CD4-positive, alpha-beta memory T cell (primary cell): Measurements from ENCODE around the gene NR1H2. TPM values are rescaled to one million over a fixed set of nuclear protein-coding genes. Genes with fewer than 3 reads are reported as not detected.
A peak's percentile ranks its signal among the peaks of the same experiment; 100 is the strongest.
"Not testable (repeated sequence)": the region's sequence is repeated elsewhere in the genome, so short reads cannot be mapped to it uniquely, and the experiment has no call there.

ENCODE experiments used
- CTCF ChIA-PET: fragments of 350-600 bp; sonication (Branson Sonifier 250); formaldehyde crosslinking; loops from one replicate; lab custom pipeline; 2021; ENCODE audit warnings: inconsistent platforms; ENCODE audit not compliant: partially characterized antibody; lab: Charles Lee
- POLR2A ChIA-PET: fragments of 350-600 bp; sonication (Branson Sonifier 250); formaldehyde crosslinking; loops from one replicate; lab custom pipeline; 2021; ENCODE audit not compliant: partially characterized antibody; lab: Charles Lee
- DNase-seq, 5 donors: peaks; one replicate each; pipeline versions ENCODE4 v3.0.0 to v3.0.0-alpha.2; 2020 to 2022; ENCODE audit warnings: mixed read lengths in 1 of 5
- H3K27ac ChIP-seq: one replicate; pipeline ENCODE4 v1.7.0; 2013; ENCODE audit warnings: low read depth, low read length
- H3K27me3 ChIP-seq: 2 replicates; pipeline ENCODE4 v1.7.0; 2013; ENCODE audit warnings: mild to moderate bottlenecking, low read length, moderate library complexity; ENCODE audit not compliant: insufficient read depth
- H3K36me3 ChIP-seq: 2 replicates; pipeline ENCODE4 v1.7.0; 2013; ENCODE audit warnings: mild to moderate bottlenecking, low read length, moderate library complexity; ENCODE audit not compliant: insufficient read depth
- H3K4me1 ChIP-seq: 2 replicates; pipeline ENCODE4 v1.7.0; 2013; ENCODE audit warnings: mild to moderate bottlenecking, low read length, moderate library complexity; ENCODE audit not compliant: insufficient read depth
- H3K4me3 ChIP-seq, 2 donors: one replicate each; pipeline ENCODE4 v1.7.0; 2013; ENCODE audit warnings: low read length in 2 of 2, mild to moderate bottlenecking in 1 of 2
- H3K9me3 ChIP-seq, 2 donors: one replicate each; pipeline ENCODE4 v1.7.0; 2013; ENCODE audit warnings: low read length in 2 of 2, control low read depth in 1 of 2; ENCODE audit not compliant: control insufficient read depth in 1 of 2
- H3K27ac Mint-ChIP-seq, 7 donors: one replicate each; pipeline ENCODE4 v1.8.0; 2020 to 2021; ENCODE audit warnings: mixed read lengths in 7 of 7, mild to moderate bottlenecking in 6 of 7, inconsistent platforms in 3 of 7, moderate library complexity in 3 of 7
- H3K27me3 Mint-ChIP-seq, 2 donors: one replicate each; pipeline ENCODE4 v1.8.0; 2020 to 2021; ENCODE audit warnings: mixed read lengths in 2 of 2
- H3K36me3 Mint-ChIP-seq, 2 donors: one replicate each; pipeline ENCODE4 v1.8.0; 2020 to 2021; ENCODE audit warnings: mixed read lengths in 2 of 2, inconsistent platforms in 1 of 2, mild to moderate bottlenecking in 1 of 2
- H3K4me1 Mint-ChIP-seq, 4 donors: one replicate each; pipeline ENCODE4 v1.8.0; 2020 to 2021; ENCODE audit warnings: mixed read lengths in 4 of 4, mild to moderate bottlenecking in 1 of 4
- H3K4me3 Mint-ChIP-seq, 8 donors: one replicate each; pipeline ENCODE4 v1.8.0; 2020 to 2021; ENCODE audit warnings: mixed read lengths in 8 of 8, mild to moderate bottlenecking in 7 of 8, moderate library complexity in 6 of 8, inconsistent platforms in 3 of 8
- H3K9me3 Mint-ChIP-seq, 8 donors: one replicate each; pipeline ENCODE4 v1.8.0; 2020 to 2021; ENCODE audit warnings: mixed read lengths in 8 of 8, mild to moderate bottlenecking in 5 of 8, inconsistent platforms in 3 of 8, moderate library complexity in 1 of 8
- intact Hi-C: fragments of 100-400 bp; cut with micrococcal nuclease; formaldehyde crosslinking; loops from one replicate; pipeline ENCODE4 v1.15.1; 2023
- polyA plus RNA-seq, 2 donors: library from polyadenylated mRNA; unstranded; fragments of 300-500 nt; fragmentation: Illumina TruSeq; gene quantifications; one replicate each; pipeline ENCODE4 v1.2.3, GENCODE V29; 2021
- total RNA-seq, 2 experiments: library from RNA; stranded (reverse); gene quantifications; one replicate each; pipeline ENCODE4 v1.2.3, GENCODE V29; 2021

The NR1H2 gene
- total and polyA plus RNA-seq, 4 experiments from 2014 or later = 86.9 to 109 (median 95.6) TPM

DNA sequence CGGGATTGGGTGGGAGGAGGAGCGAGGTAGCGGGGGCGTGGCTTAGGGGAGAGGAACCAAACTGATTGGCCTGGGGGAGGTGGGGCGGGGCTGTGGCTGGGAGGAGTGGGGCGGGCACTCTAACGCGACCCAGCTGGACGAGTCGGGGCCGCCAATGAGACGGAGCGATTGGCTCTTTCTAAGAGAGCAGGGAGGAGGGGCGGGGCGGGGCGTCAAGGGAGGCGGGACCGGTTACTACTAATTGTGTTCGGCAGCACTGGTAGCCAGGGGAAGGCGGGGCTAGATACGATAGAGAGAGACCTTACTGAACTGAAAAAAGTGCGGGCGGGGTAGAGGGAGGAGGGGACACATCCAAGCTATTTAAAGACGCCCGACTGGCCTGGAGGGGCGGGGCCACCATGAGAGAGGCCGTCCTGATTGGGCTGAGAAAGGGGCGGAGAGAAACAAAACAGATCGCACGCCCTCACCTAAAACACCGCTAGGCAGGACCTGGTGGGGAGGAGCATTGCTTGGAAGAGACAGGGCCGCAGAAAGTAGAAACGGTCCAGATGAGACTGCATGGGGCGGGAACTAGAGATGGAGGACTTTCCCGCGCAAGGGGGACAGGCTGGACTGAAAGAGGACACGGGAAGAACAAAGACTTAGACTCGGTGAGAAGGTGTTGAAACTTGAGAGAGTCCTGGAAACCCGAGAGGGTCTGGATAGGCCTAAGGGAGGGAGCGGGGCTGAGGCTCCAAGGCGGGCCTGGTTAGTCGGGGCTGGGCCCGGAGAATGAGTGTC is 46.9 kb upstream of the NR1H2 start, which contains the start of gene KCNC3:
KCNC3 (minus strand) TSS at position 232 of the 780 bp plus-strand sequence. CDS start 295 bp downstream, outside the sequence.
- Mint-ChIP-seq H3K9me3 (peaks cover 0 to 29% (median 14%) of the 10 kb centered on the region in 8 donors), H3K27me3 (peaks cover 23 to 50% of the 10 kb centered on the region in 2 donors), H3K4me1 (peaks cover 37 to 79% (median 60%) of the 10 kb centered on the region in 4 donors), H3K27ac (peak within 1 kb of the TSS; percentile 83 to 97 (median 93)), H3K36me3 (peaks cover 5 to 6% of the 10 kb centered on the region in 2 donors), H3K4me3 (peak within 1 kb of the TSS; percentile 80 to 89 (median 84))
- Histone ChIP-seq H3K27me3 (peaks cover 37% of the 10 kb centered on the region), H3K27ac (no peak within 1 kb of the TSS), H3K4me1 (peaks cover 71% of the 10 kb centered on the region), H3K36me3 (no peaks in the 10 kb centered on the region), H3K9me3 (no peaks in the 10 kb centered on the region), H3K4me3 (peak within 1 kb of the TSS; percentile 36 to 43)
- CTCF ChIA-PET = interaction anchor here (0.6 kb wide), 1 partner anchor 28 kb away, joined by 4 read pairs; no protein-coding TSS in a partner anchor
- intact Hi-C loops = no loop called here
- peak; percentile 77 to 98 (median 90) for DNase-seq
- POLR2A ChIA-PET = interaction anchor here (0.6 to 1.5 kb wide), 3 partner anchors 18 to 182 kb away, joined by 3 to 4 read pairs (median 3); partner anchors contain the start of gene JOSD2

DNA sequence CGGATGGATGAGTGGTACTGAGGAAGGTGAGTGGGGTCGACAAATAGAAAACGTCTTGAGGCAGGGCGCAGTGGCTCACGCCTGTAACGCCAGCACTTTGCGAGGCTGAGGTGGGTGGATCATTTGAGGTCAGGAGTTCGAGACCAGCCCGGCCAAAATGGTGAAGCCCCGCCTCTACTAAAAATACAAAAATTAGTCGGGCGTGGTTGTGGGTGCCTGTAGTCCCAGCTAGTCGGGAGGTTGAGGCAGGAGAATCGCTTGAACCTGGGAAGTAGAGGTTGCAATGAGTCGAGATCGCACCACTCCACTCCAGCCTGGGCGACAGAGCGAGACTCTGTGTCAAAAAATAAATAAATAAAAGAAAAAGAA is 46.3 kb upstream of the NR1H2 start:
- H3K36me3 ChIP-seq, H3K9me3 ChIP-seq, H3K36me3 Mint-ChIP-seq, CTCF ChIA-PET, H3K27ac ChIP-seq: not testable (repeated sequence)
- intact Hi-C loops = loop anchor here (5.0 kb wide), 1 partner anchor 52 kb away; the partner anchor contains the start of gene POLD1
- peak in 1 of 5 donors; percentile 11 for DNase-seq
- peak overlapping the region; percentile 80 to 89 (median 84) for H3K4me3 Mint-ChIP-seq
- peaks cover 0 to 29% (median 12%) of the 10 kb centered on the region in 8 donors for H3K9me3 Mint-ChIP-seq
- H3K27ac Mint-ChIP-seq = peak overlapping the region; percentile 83 to 97 (median 93)
- H3K27me3 ChIP-seq = peaks cover 37% of the 10 kb centered on the region
- peak overlapping the region; percentile 36 to 43 for H3K4me3 ChIP-seq
- H3K4me1 Mint-ChIP-seq = peaks cover 37 to 75% (median 57%) of the 10 kb centered on the region in 4 donors
- peaks cover 71% of the 10 kb centered on the region for H3K4me1 ChIP-seq
- peaks cover 23 to 48% of the 10 kb centered on the region in 2 donors for H3K27me3 Mint-ChIP-seq
- POLR2A ChIA-PET = interaction anchor here (1.1 to 1.5 kb wide), 2 partner anchors 17 to 181 kb away, joined by 3 to 4 read pairs; partner anchors contain the start of gene JOSD2

DNA sequence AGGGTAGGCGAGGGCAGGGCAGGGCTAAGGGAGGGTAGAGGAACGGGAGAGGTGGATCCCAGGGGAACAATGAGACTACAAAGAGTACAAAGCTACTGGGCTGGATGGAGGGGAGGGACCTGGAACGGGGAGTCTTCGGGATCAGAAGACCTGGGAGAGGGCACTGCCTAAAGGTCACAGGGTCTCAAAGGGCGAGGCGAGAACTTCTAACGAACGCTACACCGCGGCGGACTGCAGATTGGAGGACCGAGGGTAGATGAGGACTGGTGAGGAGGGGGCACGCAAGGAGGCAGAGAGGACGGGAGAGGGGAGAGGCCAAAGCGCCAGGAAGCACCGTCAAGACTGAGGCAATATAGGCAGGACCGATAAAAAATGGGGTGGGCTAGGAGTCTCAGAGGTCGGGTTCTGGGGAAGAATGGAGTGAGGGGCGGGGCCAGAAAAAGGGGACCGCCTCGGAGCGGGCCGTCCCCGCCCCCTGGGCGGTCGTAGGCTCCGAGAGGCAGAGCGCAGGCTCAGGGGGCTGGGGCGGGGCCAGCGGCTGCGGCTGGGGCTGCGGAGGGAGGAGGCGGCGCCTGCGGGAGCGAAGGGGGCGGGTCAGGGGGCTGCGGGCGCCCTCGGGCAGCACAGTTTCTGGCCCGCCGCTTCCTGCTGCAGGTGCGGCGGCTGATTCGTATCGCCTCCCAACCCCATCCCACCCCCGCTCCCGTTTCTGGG is 45.7 kb upstream of the NR1H2 start:
- peaks cover 5 to 6% of the 10 kb centered on the region in 2 donors for H3K36me3 Mint-ChIP-seq
- ChIA-PET CTCF (no interaction called here), POLR2A (no interaction called here)
- Histone ChIP-seq H3K36me3 (no peaks in the 10 kb centered on the region), H3K27ac (no peak overlapping the region), H3K27me3 (peaks cover 37% of the 10 kb centered on the region), H3K4me1 (peaks cover 71% of the 10 kb centered on the region), H3K4me3 (peak overlapping the region in 1 of 2 donors; percentile 37), H3K9me3 (no peaks in the 10 kb centered on the region)
- H3K27me3 Mint-ChIP-seq = peaks cover 23 to 51% of the 10 kb centered on the region in 2 donors
- H3K4me1 Mint-ChIP-seq = peaks cover 40 to 77% (median 58%) of the 10 kb centered on the region in 4 donors
- peak overlapping the region in 5 of 7 donors; percentile 65 to 97 (median 93) for H3K27ac Mint-ChIP-seq
- intact Hi-C loops = loop anchor here (5.0 kb wide), 1 partner anchor 52 kb away; the partner anchor contains the start of gene POLD1
- H3K9me3 Mint-ChIP-seq = peaks cover 0 to 29% (median 12%) of the 10 kb centered on the region in 8 donors
- peak overlapping the region; percentile 65 to 89 (median 78) for H3K4me3 Mint-ChIP-seq
- peak; percentile 72 to 84 (median 79) for DNase-seq

DNA sequence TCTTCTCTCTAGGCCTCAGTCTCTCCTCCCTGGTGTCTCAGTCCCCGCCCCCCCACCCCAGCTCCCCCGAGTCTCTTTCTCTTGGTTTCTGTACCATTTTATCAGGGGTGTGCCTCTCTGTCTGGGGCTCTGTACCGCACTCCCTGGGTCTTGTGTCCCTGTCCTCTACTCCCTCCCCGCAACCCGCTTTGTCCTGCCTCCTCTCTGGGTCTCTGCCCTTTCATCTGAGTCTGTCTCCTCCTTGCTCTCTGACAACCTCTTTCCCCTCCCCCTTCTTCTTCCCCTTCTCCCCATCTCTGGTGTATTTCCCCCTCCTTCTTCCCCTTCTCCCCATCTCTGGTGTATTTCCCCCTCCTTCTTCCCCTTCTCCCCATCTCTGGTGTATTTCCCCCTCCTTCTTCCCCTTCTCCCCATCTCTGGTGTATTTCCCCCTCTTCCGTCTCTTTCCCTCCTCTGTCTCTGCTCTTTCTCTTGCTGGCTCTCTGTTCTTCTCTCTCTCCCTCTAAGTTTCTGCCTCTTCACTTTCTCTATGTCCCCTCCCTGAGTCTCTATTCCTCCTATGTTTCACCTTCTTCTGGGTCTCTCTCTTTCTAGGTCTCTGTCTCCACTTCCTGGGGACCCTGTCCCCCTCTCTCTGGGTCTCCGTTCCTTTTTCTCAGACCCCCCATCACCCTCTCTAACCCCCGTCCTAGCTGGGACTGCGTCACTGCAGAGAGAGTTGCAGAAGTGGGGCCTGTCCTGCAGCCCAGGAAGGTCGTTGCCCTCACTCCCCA is 44.9 kb upstream of the NR1H2 start:
- peaks cover 23 to 52% of the 10 kb centered on the region in 2 donors for H3K27me3 Mint-ChIP-seq
- Histone ChIP-seq H3K9me3 (no peaks in the 10 kb centered on the region), H3K4me3 (no peak overlapping the region), H3K27ac (no peak overlapping the region), H3K27me3 (peaks cover 31% of the 10 kb centered on the region), H3K4me1 (peaks cover 63% of the 10 kb centered on the region), H3K36me3 (no peaks in the 10 kb centered on the region)
- ChIA-PET CTCF (no interaction called here), POLR2A (interaction anchor here (3.0 to 3.8 kb wide), 2 partner anchors 26 to 53 kb away, joined by 8 to 27 read pairs; partner anchors contain the start of gene POLD1)
- no peak for DNase-seq
- H3K4me1 Mint-ChIP-seq = peaks cover 40 to 77% (median 55%) of the 10 kb centered on the region in 4 donors
- peaks cover 0 to 29% (median 12%) of the 10 kb centered on the region in 8 donors for H3K9me3 Mint-ChIP-seq
- peaks cover 5 to 6% of the 10 kb centered on the region in 2 donors for H3K36me3 Mint-ChIP-seq
- peak overlapping the region; percentile 65 to 87 (median 71) for H3K4me3 Mint-ChIP-seq
- intact Hi-C loops = loop anchor here (5.0 kb wide), 1 partner anchor 51 kb away; the partner anchor contains the start of gene POLD1
- H3K27ac Mint-ChIP-seq = peak overlapping the region; percentile 66 to 96 (median 90)

DNA sequence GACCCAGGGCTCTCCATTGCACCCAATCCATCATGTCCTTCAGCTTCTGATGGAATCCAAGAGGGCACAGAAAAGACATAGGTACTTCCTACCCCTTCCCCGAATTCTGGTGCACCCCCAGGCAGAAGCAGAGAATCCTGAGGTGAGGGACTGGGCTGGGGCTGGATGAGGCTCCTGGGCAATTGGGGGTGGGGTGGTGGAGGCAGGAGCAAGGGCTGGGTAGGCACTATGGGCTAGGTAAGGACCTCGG is 44.3 kb upstream of the NR1H2 start:
- Mint-ChIP-seq H3K36me3 (peaks cover 5 to 6% of the 10 kb centered on the region in 2 donors), H3K27ac (peak overlapping the region in 4 of 7 donors; percentile 10 to 93 (median 34)), H3K4me1 (peaks cover 37 to 71% (median 50%) of the 10 kb centered on the region in 4 donors), H3K9me3 (peaks cover 0 to 27% (median 12%) of the 10 kb centered on the region in 8 donors), H3K4me3 (peak overlapping the region in 7 of 8 donors; percentile 51 to 81 (median 63)), H3K27me3 (peaks cover 21 to 48% of the 10 kb centered on the region in 2 donors)
- CTCF ChIA-PET = no interaction called here
- no peaks in the 10 kb centered on the region for H3K9me3 ChIP-seq
- POLR2A ChIA-PET = interaction anchor here (3.0 to 3.8 kb wide), 2 partner anchors 26 to 52 kb away, joined by 8 to 27 read pairs; partner anchors contain the start of gene POLD1
- intact Hi-C loops = loop anchor here (5.0 kb wide), 1 partner anchor 50 kb away; the partner anchor contains the start of gene POLD1
- no peaks in the 10 kb centered on the region for H3K36me3 ChIP-seq
- no peak overlapping the region for H3K27ac ChIP-seq
- peaks cover 27% of the 10 kb centered on the region for H3K27me3 ChIP-seq
- no peak for DNase-seq
- no peak overlapping the region for H3K4me3 ChIP-seq
- H3K4me1 ChIP-seq = peaks cover 58% of the 10 kb centered on the region
